GM20431 (cell line): ENCODE data around the gene TADA2A.

Source experiments
- in situ Hi-C: fragments of 300-500 bp; cut with MseI, MboI; formaldehyde crosslinking; loops from one replicate; pipeline ENCODE4 v1.15.0; 2020; ENCODE audit warnings: low sequenced_read_pairs; ENCODE audit not compliant: unreplicated experiment

Gene TADA2A, protein sequence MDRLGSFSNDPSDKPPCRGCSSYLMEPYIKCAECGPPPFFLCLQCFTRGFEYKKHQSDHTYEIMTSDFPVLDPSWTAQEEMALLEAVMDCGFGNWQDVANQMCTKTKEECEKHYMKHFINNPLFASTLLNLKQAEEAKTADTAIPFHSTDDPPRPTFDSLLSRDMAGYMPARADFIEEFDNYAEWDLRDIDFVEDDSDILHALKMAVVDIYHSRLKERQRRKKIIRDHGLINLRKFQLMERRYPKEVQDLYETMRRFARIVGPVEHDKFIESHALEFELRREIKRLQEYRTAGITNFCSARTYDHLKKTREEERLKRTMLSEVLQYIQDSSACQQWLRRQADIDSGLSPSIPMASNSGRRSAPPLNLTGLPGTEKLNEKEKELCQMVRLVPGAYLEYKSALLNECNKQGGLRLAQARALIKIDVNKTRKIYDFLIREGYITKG

DNA sequence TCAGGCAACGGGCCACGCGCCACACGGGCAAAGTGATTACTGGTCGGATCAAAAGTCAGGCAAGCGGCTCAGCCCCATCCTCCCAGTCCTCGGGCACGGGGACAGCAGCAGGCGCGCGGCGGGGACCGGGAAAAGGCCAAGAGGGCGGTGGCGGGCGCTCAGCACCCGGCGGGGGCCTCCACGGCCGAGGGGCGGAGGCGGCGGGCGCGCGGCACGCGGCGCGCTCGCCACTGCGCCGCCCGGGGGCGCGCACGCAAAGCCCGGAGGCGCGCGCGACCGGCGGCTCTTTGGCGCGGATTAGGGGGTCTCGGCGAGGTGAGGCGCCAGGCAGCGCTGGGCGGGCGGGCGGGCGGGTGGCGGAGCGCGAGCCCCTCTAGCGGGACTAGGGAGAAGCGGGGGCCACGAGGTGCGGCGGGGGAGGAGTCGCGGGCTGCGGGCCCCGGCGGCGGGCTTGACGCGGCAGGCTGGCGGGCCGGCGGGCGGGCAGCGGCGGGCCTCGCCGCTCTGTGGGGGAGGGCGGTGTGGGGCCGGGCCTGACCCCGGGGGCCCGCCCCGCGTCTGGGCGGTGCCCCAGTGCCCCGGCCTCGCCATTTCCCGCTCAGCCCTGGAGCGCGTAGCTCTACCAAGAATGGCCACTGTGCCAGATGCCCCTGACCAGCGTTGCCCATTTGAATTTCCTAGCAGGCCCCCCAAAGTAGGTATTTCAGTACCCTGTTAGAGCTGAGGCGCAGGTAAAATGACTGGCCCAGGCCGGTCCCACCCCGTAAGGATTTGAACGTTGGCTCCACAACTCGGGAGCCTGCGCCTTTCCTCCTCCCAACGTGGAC, at the start of gene TADA2A, which contains the start of gene ACACA:
Gene TADA2A, plus strand, starts transcription at position 252 of the 827 bp plus-strand sequence. CDS start 4,480 bp downstream, outside the sequence.
Gene ACACA, minus strand, starts transcription at position 202 of the 827 bp plus-strand sequence. CDS start 537 bp downstream, outside the sequence.
- in situ Hi-C loops: no loop called here

DNA sequence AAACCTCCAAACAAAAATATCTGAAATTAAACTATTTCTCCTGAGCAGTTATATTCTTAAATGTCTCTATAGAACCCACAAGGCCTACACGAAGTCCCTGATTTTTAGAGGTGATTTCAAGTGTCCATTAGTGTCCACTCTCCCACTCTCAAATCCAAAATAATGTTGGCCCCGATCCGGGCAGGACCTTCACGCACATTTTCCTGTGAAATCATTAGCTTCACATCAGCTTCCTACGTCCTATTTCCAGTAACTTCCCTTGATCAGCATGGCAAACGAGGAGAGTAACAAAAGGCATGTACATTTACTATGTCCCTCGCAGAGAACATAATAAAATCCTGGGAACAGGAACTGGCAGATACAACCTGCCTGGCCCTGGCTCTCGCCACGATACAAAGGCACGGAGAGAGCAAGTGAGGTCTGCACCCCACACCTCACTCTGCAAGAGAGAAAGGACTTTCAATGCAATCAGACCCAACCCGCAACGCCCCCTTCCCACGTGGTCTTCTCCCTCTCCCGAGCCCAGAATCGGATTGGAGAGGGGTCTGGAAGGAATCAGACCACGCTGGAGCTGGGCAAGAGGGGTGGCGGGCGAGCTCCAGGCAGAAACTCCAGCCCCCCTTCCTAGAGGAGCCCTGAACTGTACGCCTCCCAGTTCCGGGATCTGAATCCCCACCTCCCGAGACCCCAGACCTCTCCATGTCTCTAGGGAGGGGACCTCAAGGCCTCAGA, 48.4 kb upstream of the TADA2A start:
- in situ Hi-C loops: no loop called here

DNA sequence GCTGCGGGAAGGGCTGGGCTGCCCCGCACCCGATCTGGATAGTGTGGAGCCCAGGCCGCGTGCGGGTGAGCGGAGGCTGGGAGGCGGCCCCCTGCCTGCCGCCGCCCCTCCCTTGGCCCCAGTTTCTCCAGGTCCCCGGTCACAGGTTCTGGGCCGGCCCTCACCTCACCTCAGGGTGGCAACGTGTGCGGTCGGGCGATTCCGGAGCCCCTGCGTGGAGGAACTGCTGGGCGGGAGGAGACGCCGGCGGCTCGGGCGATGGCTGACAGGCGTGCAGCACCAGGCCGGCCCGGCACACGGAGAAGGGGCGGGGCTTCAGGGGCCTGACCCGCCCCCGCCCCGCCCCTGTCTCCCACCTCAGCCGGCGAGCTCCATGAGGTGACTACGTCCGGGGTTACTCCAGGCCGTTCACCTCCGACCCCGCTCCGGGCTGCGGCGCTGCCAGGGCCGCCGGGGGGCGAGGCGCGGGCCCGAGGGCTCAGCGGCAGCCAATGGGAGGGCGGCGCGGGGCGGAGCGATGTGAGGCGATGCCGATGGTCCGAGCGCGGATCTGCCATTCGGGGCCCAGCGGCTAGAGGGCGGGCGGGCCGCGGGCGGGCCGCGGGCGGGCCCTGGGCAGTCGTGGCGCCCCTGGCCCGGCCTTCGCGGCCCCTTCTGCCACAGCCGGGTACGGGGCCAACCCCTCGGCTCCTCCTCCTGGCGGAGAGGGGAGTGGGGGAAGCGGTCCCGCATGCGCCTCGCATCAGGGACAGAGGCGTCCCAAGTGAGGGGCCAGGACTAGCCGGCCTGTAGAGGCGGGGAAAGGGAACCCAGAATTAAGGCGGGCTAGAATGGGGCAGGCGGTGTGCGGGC, 47.6 kb upstream of the TADA2A start:
- in situ Hi-C loops: no loop called here

GRCh38 chr17:37359682-37360188, 47.0 kb upstream of the TADA2A start:
- in situ Hi-C loops: no loop called here

DNA sequence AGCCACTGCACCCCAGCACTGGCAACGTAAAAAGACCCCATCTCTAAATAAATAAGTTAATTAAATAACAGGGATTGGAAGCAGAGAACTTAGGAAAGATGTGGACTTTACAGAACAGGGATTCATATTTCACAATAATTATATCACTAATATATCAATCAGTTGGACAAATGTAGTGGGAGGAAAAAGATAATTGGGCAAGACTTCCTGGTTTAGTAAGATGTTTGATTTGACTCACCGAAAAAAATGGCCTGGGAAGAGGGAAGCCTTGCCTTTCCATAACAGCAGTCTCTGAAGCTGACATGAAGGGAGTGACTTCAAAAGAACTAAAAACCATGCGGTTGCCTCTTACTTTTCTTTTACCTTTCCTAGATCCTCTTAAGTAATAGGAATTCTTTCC, 46.1 kb upstream of the TADA2A start:
- in situ Hi-C loops: no loop called here

GRCh38 chr17:37361543-37361942, 45.1 kb upstream of the TADA2A start:
- in situ Hi-C loops: no loop called here

- in situ Hi-C loops: no loop called here
These were observed 41.1 kb upstream of the TADA2A start for GRCh38 chr17:37365589-37365988.

DNA sequence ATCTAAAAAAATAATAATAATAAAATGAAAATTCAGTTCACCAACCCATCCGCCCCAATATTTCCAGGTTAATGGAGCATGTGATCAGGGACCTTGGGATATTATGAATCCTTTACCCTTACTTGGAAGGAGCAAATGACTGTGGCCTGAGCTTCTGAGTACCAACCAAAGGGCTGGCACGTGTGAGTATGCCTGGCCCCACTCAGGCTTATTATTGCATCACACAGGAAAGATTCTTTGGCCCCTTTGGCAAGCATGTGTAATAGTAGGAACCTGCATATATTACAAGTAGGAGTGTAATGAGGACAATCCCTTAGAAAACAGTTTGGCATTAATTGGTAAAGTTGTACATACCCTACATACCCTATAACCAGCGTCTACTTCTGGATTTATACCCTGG, 38.1 kb upstream of the TADA2A start:
- in situ Hi-C loops: no loop called here

- in situ Hi-C loops: no loop called here
These were observed 33.0 kb upstream of the TADA2A start for GRCh38 chr17:37373530-37374159.

DNA sequence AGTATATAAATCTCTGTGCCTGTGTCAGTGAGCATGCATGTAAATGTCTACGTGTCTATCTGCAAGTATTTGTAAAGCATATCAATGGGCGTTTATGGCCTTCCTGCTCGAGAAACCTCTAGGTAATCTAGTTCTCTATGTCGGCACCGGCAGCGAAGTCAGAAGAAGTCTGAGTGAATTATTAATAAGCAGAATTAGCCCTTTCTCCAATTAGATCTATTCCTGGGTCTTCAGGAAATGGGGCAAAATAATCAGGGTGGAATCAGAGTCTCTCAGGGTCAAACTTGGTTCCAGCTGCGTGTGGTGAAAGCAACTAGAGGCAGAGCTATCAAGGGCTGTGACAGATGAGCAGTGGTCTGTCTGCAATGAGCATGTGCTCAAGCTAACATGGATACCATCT, 31.0 kb upstream of the TADA2A start, which contains the start of gene C17orf78:
Gene C17orf78, plus strand, starts transcription at position 280 of the 400 bp plus-strand sequence. Its CDS starts 108 bp downstream, at position 388.
- in situ Hi-C loops: loop anchor here (25.0 kb wide), 1 partner anchor 763 kb away; the partner anchor contains the start of gene MRM1

- in situ Hi-C loops: loop anchor here (25.0 kb wide), 1 partner anchor 770 kb away; the partner anchor contains the start of gene MRM1
These were observed 24.6 kb upstream of the TADA2A start for GRCh38 chr17:37382056-37382455.

DNA sequence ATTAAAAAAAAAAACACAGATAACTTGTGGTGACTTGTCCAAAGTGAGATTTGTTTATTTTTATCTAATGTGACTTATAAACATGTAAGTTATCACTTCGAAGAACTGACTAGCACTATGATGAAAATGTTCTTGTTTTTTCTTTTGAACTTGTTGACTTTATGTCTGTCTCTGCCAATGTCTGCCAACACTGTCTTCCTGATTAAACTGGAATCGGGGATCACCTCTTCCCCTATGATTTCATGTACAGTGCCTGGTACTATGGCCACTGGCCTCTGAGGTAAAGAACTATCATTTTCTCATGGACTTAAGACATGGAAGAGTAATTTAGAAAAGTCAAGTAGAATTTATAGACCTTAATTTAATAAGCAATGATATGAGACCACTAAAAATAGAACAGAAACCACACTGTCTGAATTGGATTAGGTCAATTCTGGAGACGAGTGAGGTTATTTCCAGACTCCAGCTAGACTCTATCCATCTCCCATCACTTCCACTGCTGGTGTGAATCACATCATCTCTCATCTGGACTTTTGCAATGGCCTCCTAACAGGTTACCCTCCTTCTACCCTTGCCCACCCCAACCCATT, 22.0 kb upstream of the TADA2A start:
- in situ Hi-C loops: loop anchor here (25.0 kb wide), 1 partner anchor 772 kb away; the partner anchor contains the start of gene MRM1

- in situ Hi-C loops: loop anchor here (25.0 kb wide), 1 partner anchor 773 kb away; the partner anchor contains the start of gene MRM1
These were observed 21.2 kb upstream of the TADA2A start for GRCh38 chr17:37385474-37385990.

GRCh38 chr17:37386462-37386861, 20.2 kb upstream of the TADA2A start:
- in situ Hi-C loops: loop anchor here (25.0 kb wide), 1 partner anchor 774 kb away; the partner anchor contains the start of gene MRM1

DNA sequence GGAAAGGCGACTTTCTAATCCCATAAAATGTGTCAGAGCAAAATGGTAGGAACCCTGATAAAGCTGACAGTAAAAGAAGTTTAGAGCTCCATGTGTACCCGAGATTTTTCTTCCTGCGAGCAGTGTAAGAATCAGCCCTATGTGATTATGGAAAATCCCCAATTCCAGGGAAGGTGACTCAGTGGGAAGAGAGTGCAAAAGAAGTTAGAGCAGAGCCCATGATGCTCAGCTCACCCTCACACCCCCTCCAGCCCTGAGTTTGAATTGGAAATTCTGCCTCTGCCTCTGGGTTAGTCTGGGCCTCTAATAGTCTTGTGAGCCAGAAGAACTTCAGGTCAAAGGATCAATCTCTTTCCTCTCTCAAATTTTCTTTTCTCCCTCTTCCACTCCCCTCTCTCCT, 18.4 kb upstream of the TADA2A start:
- in situ Hi-C loops: loop anchor here (25.0 kb wide), 1 partner anchor 776 kb away; the partner anchor contains the start of gene MRM1

GRCh38 chr17:37389160-37389559, 17.5 kb upstream of the TADA2A start:
- in situ Hi-C loops: loop anchor here (25.0 kb wide), 1 partner anchor 777 kb away; the partner anchor contains the start of gene MRM1

- in situ Hi-C loops: loop anchor here (25.0 kb wide), 1 partner anchor 779 kb away; the partner anchor contains the start of gene MRM1
These were observed 15.5 kb upstream of the TADA2A start for GRCh38 chr17:37391146-37391545.
